GM23338 (cell line): Measurements from ENCODE around the gene RAP1GAP. TPM values are rescaled to one million over a fixed set of nuclear protein-coding genes. Genes with fewer than 3 reads are reported as not detected.

ENCODE experiments used
- ATAC-seq: fragments of 200-7000 bp; cut with Tn5 transposase; 3 replicates; pipeline ENCODE4 v1.9.1; 2020
- DNase-seq: peaks from one replicate; pipeline ENCODE4 v3.0.0-alpha.2; 2015; ENCODE audit warnings: low spot score
- H2AFZ ChIP-seq: fragments of 200-600 bp; sonication (generic); 2 replicates; pipeline ENCODE4 v1.8.0; 2016; ENCODE audit warnings: antibody characterized with exemption, mild to moderate bottlenecking, moderate library complexity
- H3F3A ChIP-seq: fragments of 200-600 bp; sonication (generic); replicated peaks from 2 replicates; pipeline ENCODE4 v1.8.0; 2017; ENCODE audit warnings: antibody characterized with exemption, mixed run types, low read depth
- H3K27ac ChIP-seq: fragments of 200-600 bp; sonication (generic); 2 replicates; pipeline ENCODE4 v1.6.1; 2016; ENCODE audit warnings: low read depth
- H3K27me3 ChIP-seq: fragments of 200-600 bp; sonication (generic); 2 replicates; pipeline ENCODE4 v1.8.0; 2016; ENCODE audit warnings: mild to moderate bottlenecking, mixed run types, moderate library complexity; ENCODE audit not compliant: insufficient read depth
- H3K36me3 ChIP-seq: fragments of 200-600 bp; sonication (generic); 2 replicates; pipeline ENCODE4 v1.8.0; 2016; ENCODE audit warnings: mild to moderate bottlenecking; ENCODE audit not compliant: insufficient read depth
- H3K4me1 ChIP-seq: fragments of 200-600 bp; sonication (generic); 2 replicates; pipeline ENCODE4 v1.8.0; 2016; ENCODE audit warnings: mild to moderate bottlenecking, moderate library complexity; ENCODE audit not compliant: insufficient read depth
- H3K4me2 ChIP-seq: fragments of 200-600 bp; sonication (generic); 2 replicates; pipeline ENCODE4 v1.7.1; 2017; ENCODE audit warnings: mixed run types
- H3K4me3 ChIP-seq: fragments of 200-600 bp; sonication (generic); 2 replicates; pipeline ENCODE4 v1.6.1; 2016; ENCODE audit warnings: mixed run types
- H3K79me2 ChIP-seq: fragments of 200-600 bp; sonication (generic); replicated peaks from 2 replicates; pipeline ENCODE4 v1.8.0; 2017; ENCODE audit warnings: mild to moderate bottlenecking; ENCODE audit not compliant: insufficient read depth
- H3K9me2 ChIP-seq: fragments of 200-600 bp; sonication (generic); 2 replicates; pipeline ENCODE4 v1.8.0; 2017; ENCODE audit not compliant: insufficient read depth
- H4K20me1 ChIP-seq: fragments of 200-600 bp; sonication (generic); replicated peaks from 2 replicates; pipeline ENCODE4 v1.8.0; 2017; ENCODE audit warnings: mild to moderate bottlenecking; ENCODE audit not compliant: insufficient read depth
- H3K27ac Mint-ChIP-seq: 2 replicates; pipeline ENCODE4 v1.8.0; 2020; ENCODE audit warnings: inconsistent platforms, mild to moderate bottlenecking, moderate library complexity, mixed read lengths
- H3K27me3 Mint-ChIP-seq: 3 replicates; pipeline ENCODE4 v1.8.0; 2022; ENCODE audit warnings: low read depth, mild to moderate bottlenecking, moderate library complexity, mixed read lengths, inconsistent platforms; ENCODE audit not compliant: insufficient read depth, poor library complexity
- H3K36me3 Mint-ChIP-seq: 3 replicates; pipeline ENCODE4 v1.8.0; 2021; ENCODE audit warnings: low read depth, mild to moderate bottlenecking, inconsistent platforms, moderate library complexity, mixed read lengths
- H3K4me1 Mint-ChIP-seq: 3 replicates; pipeline ENCODE4 v1.8.0; 2020; ENCODE audit warnings: mild to moderate bottlenecking, inconsistent platforms, mixed read lengths
- H3K4me3 Mint-ChIP-seq: 3 replicates; pipeline ENCODE4 v1.8.0; 2021; ENCODE audit warnings: moderate library complexity, mild to moderate bottlenecking, inconsistent platforms, mixed read lengths
- H3K9me3 Mint-ChIP-seq: 3 replicates; pipeline ENCODE4 v1.8.0; 2020; ENCODE audit warnings: moderate library complexity, mild to moderate bottlenecking, inconsistent platforms, mixed read lengths
- CREB1 ChIP-seq: fragments of 250-450 bp; sonication (Bioruptor Pico); IDR thresholded peaks from 2 replicates; pipeline ENCODE4 v1.5.0; 2020; ENCODE audit warnings: low read depth, mild to moderate bottlenecking, moderate library complexity
- ETS1 ChIP-seq: IDR thresholded peaks from 2 replicates; pipeline ENCODE4 v1.6.1; 2016; ENCODE audit warnings: antibody characterized with exemption
- EZH2 ChIP-seq: fragments of 200-600 bp; sonication (generic); IDR thresholded peaks from one replicate; pipeline ENCODE4 v1.8.0; 2017; ENCODE audit warnings: antibody characterized with exemption, mild to moderate bottlenecking, low read depth; ENCODE audit not compliant: unreplicated experiment
- POLR2AphosphoS5 ChIP-seq: IDR thresholded peaks from 2 replicates; pipeline ENCODE4 v1.6.1; 2016; ENCODE audit warnings: antibody characterized with exemption, low read depth
- ZNF114 ChIP-seq: fragments of 250-450 bp; sonication (Bioruptor Pico); IDR thresholded peaks from 2 replicates; pipeline ENCODE4 v1.5.0; 2020; ENCODE audit warnings: mild to moderate bottlenecking, moderate library complexity
- ZNF462 ChIP-seq: fragments of 250-450 bp; sonication (Bioruptor Pico); IDR thresholded peaks from 2 replicates; pipeline ENCODE4 v1.5.0; 2020; ENCODE audit warnings: mild to moderate bottlenecking, moderate library complexity
- polyA plus RNA-seq: library from polyadenylated mRNA; unstranded; fragments of >200 nt; fragmentation: Nextera tagmentation; extraction: Ambion mirVana; gene quantifications from 2 replicates; pipeline ENCODE4 v1.2.1, GENCODE V29; 2016
- total RNA-seq: library from RNA; depleted of rRNA; stranded (reverse); fragments of >200 nt; shearing (Covaris generic); gene quantifications from 2 replicates; pipeline ENCODE4 v1.2.3, GENCODE V29; 2014

RAP1GAP gene
- total and polyA plus RNA-seq, 2 experiments from 2014 or later = 4.3 to 6.6 TPM

- TF ChIP-seq ZNF462 (CRISPR knock-in tag) = no peak
- no peak for TF ChIP-seq EZH2
These were observed 38.4 kb downstream of the RAP1GAP start (continued) for GRCh38 chr1:21630571-21631343.

- DNase-seq = no peak
- Histone ChIP-seq H3K4me3 (no peak overlapping the region), H3K4me2 (no peak overlapping the region), H3K4me1 (peaks cover 35% of the 10 kb centered on the region), H2AFZ (no peak overlapping the region), H4K20me1 (no peaks in the 10 kb centered on the region; the same call in 1 of the 2 replicates), H3K36me3 (no peaks in the 10 kb centered on the region), H3K79me2 (no peaks in the 10 kb centered on the region), H3K27me3 (no peaks in the 10 kb centered on the region), H3K27ac (no peak overlapping the region), H3K9me2 (no peaks in the 10 kb centered on the region), H3F3A (peaks cover 3% of the 10 kb centered on the region; the same call in 1 of the 2 replicates)
- peaks cover 12% of the 10 kb centered on the region for H3K27me3 Mint-ChIP-seq
- H3K4me3 Mint-ChIP-seq = no peak overlapping the region; the same call in 2 of the 3 replicates
- no peaks in the 10 kb centered on the region for H3K36me3 Mint-ChIP-seq
- H3K27ac Mint-ChIP-seq = no peak overlapping the region
- no peak for ATAC-seq
- peaks cover 29% of the 10 kb centered on the region for H3K4me1 Mint-ChIP-seq
- H3K9me3 Mint-ChIP-seq = no peaks in the 10 kb centered on the region; the same call in 2 of the 3 replicates
- TF ChIP-seq ETS1 = no peak
- TF ChIP-seq ZNF462 (CRISPR knock-in tag) = no peak
- no peak for TF ChIP-seq ZNF114 (CRISPR knock-in tag)
- no peak for TF ChIP-seq CREB1
- no peak for TF ChIP-seq POLR2AphosphoS5
These were observed 39.2 kb downstream of the RAP1GAP start for GRCh38 chr1:21629971-21630370.
